ENCODE results near the gene MIPEP.

Gene MIPEP

DNA sequence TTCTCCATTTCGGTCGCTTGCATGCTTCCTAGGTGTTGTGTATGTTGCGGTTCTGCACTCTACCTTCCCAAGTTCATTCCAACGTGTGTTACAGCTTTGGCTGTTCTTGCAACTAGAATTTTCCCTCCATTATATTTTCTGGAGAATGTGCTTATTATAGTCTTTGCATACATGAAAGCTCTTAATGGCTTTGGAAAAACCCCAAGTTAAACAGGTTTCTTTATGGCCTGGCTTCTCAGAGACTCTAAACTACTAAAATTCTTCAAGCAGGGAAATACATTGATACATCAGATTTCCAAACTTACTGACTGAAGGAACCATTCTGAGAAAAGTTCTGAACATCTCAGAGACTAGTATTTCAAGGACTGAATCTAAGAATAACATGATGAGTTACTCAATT is 11.9 kb downstream of the MIPEP start:
- H3K79me2 ChIP-seq (ENCODE audit: control insufficient read depth, insufficient read depth, low read length, poor library complexity), result no peaks in the 10 kb centered on the region
- no peak overlapping the region for H3K27ac ChIP-seq (ENCODE audit: low read depth, low read length)
- no peak overlapping the region for H3K23ac ChIP-seq (ENCODE audit: low read length)
- no peaks in the 10 kb centered on the region for H3K4me1 ChIP-seq (ENCODE audit: control insufficient read depth in 1 of 2, insufficient read depth in 2 of 2, low read length in 2 of 2)
- no peak overlapping the region for H4K91ac ChIP-seq (ENCODE audit: low read depth, low read length)
- no peak overlapping the region for H3K4me2 ChIP-seq (ENCODE audit: low read length)
- no peaks in the 10 kb centered on the region for H3K9me3 ChIP-seq (ENCODE audit: insufficient read depth, low read depth, low read length)
- no peak overlapping the region for H2AK5ac ChIP-seq (ENCODE audit: low read length)
- no peak overlapping the region for H4K8ac ChIP-seq (ENCODE audit: low read depth, low read length)
- H2BK12ac ChIP-seq (ENCODE audit: low read length), result no peak overlapping the region
- H2AFZ ChIP-seq (ENCODE audit: insufficient read depth, low read length, poor library complexity), result no peak overlapping the region
- no peak overlapping the region for H3K9ac ChIP-seq (ENCODE audit: low read length)
- peaks cover 0 to 4% of the 10 kb centered on the region in 2 experiments for H3K36me3 ChIP-seq (ENCODE audit: control insufficient read depth in 1 of 2, insufficient read depth in 2 of 2, low read length in 2 of 2)
- H2BK120ac ChIP-seq (ENCODE audit: insufficient read depth, low read length, poor library complexity), result no peak overlapping the region
- H4K12ac ChIP-seq (ENCODE audit: low read depth, low read length), result no peak overlapping the region
- no peak overlapping the region for H2BK5ac ChIP-seq (ENCODE audit: low read depth, low read length, poor library complexity)
- no peak for DNase-seq
- no peaks in the 10 kb centered on the region for H3K79me1 ChIP-seq (ENCODE audit: low read length)
- no CpG with 5 or more reads among the region's 4 CpGs for WGBS (ENCODE audit: extremely low coverage, insufficient coverage, insufficient read length)
- no peaks in the 10 kb centered on the region for H3K27me3 ChIP-seq (ENCODE audit: insufficient read depth, low read length)
- no peak overlapping the region for H3K4ac ChIP-seq (ENCODE audit: low read depth, low read length)
- no peak overlapping the region for H3K14ac ChIP-seq (ENCODE audit: low read length)
- H3K4me3 ChIP-seq (ENCODE audit: low read depth, low read length), result no peak overlapping the region
- no peak overlapping the region for H3K18ac ChIP-seq (ENCODE audit: low read length)

- H3K14ac ChIP-seq (ENCODE audit: low read length), result no peak overlapping the region
- no peak overlapping the region for H3K4me2 ChIP-seq (ENCODE audit: low read length)
- H3K9ac ChIP-seq (ENCODE audit: low read length), result no peak overlapping the region
- H2BK120ac ChIP-seq (ENCODE audit: insufficient read depth, low read length, poor library complexity), result no peak overlapping the region
- H3K79me2 ChIP-seq (ENCODE audit: control insufficient read depth, insufficient read depth, low read length, poor library complexity), result no peaks in the 10 kb centered on the region
- no peaks in the 10 kb centered on the region for H3K79me1 ChIP-seq (ENCODE audit: low read length)
- no peak overlapping the region for H4K91ac ChIP-seq (ENCODE audit: low read depth, low read length)
- H2BK5ac ChIP-seq (ENCODE audit: low read depth, low read length, poor library complexity), result no peak overlapping the region
- H3K4me3 ChIP-seq (ENCODE audit: low read depth, low read length), result no peak overlapping the region
- H3K4ac ChIP-seq (ENCODE audit: low read depth, low read length), result no peak overlapping the region
- peak in 1 of 2 donors; percentile 10 for DNase-seq
- H3K27me3 ChIP-seq (ENCODE audit: insufficient read depth, low read length), result no peaks in the 10 kb centered on the region
- H3K4me1 ChIP-seq (ENCODE audit: control insufficient read depth in 1 of 2, insufficient read depth in 2 of 2, low read length in 2 of 2), result no peaks in the 10 kb centered on the region
- H3K9me3 ChIP-seq (ENCODE audit: insufficient read depth, low read depth, low read length), result no peaks in the 10 kb centered on the region
- no peak overlapping the region for H4K8ac ChIP-seq (ENCODE audit: low read depth, low read length)
- no peak overlapping the region for H2AK5ac ChIP-seq (ENCODE audit: low read length)
- WGBS (ENCODE audit: extremely low coverage, insufficient coverage, insufficient read length), result no CpG with 5 or more reads among the region's 2 CpGs
- H4K12ac ChIP-seq (ENCODE audit: low read depth, low read length), result no peak overlapping the region
- no peak overlapping the region for H3K23ac ChIP-seq (ENCODE audit: low read length)
- no peak overlapping the region for H2AFZ ChIP-seq (ENCODE audit: insufficient read depth, low read length, poor library complexity)
- peaks cover 0 to 2% of the 10 kb centered on the region in 2 experiments for H3K36me3 ChIP-seq (ENCODE audit: control insufficient read depth in 1 of 2, insufficient read depth in 2 of 2, low read length in 2 of 2)
- no peak overlapping the region for H2BK12ac ChIP-seq (ENCODE audit: low read length)
- H3K27ac ChIP-seq (ENCODE audit: low read depth, low read length), result no peak overlapping the region
- H3K18ac ChIP-seq (ENCODE audit: low read length), result no peak overlapping the region
These were observed 12.9 kb downstream of the MIPEP start for GRCh38 chr13:23876265-23876664.

GRCh38 chr13:23871616-23872220 is 17.5 kb downstream of the MIPEP start:
- no peak overlapping the region for H3K9ac ChIP-seq (ENCODE audit: low read length)
- no peaks in the 10 kb centered on the region for H3K27me3 ChIP-seq (ENCODE audit: insufficient read depth, low read length)
- H3K14ac ChIP-seq (ENCODE audit: low read length), result no peak overlapping the region
- H3K4me1 ChIP-seq (ENCODE audit: control insufficient read depth in 1 of 2, insufficient read depth in 2 of 2, low read length in 2 of 2), result peaks cover 0 to 4% of the 10 kb centered on the region in 2 experiments
- no CpG with 5 or more reads among the region's 2 CpGs for WGBS (ENCODE audit: extremely low coverage, insufficient coverage, insufficient read length)
- H3K79me2 ChIP-seq (ENCODE audit: control insufficient read depth, insufficient read depth, low read length, poor library complexity), result no peaks in the 10 kb centered on the region
- no peak overlapping the region for H3K4ac ChIP-seq (ENCODE audit: low read depth, low read length)
- H3K4me2 ChIP-seq (ENCODE audit: low read length), result no peak overlapping the region
- no peak overlapping the region for H2AFZ ChIP-seq (ENCODE audit: insufficient read depth, low read length, poor library complexity)
- no peak overlapping the region for H2AK5ac ChIP-seq (ENCODE audit: low read length)
- H2BK120ac ChIP-seq (ENCODE audit: insufficient read depth, low read length, poor library complexity), result no peak overlapping the region
- H2BK12ac ChIP-seq (ENCODE audit: low read length), result no peak overlapping the region
- no peak overlapping the region for H3K18ac ChIP-seq (ENCODE audit: low read length)
- no peaks in the 10 kb centered on the region for H3K9me3 ChIP-seq (ENCODE audit: insufficient read depth, low read depth, low read length)
- H2BK5ac ChIP-seq (ENCODE audit: low read depth, low read length, poor library complexity), result no peak overlapping the region
- H4K12ac ChIP-seq (ENCODE audit: low read depth, low read length), result no peak overlapping the region
- H3K23ac ChIP-seq (ENCODE audit: low read length), result no peak overlapping the region
- H4K91ac ChIP-seq (ENCODE audit: low read depth, low read length), result no peak overlapping the region
- H3K79me1 ChIP-seq (ENCODE audit: low read length), result no peaks in the 10 kb centered on the region
- H3K4me3 ChIP-seq (ENCODE audit: low read depth, low read length), result no peak overlapping the region
- H4K8ac ChIP-seq (ENCODE audit: low read depth, low read length), result no peak overlapping the region
- DNase-seq, result peak in 1 of 2 donors; percentile 62
- peaks cover 0 to 1% of the 10 kb centered on the region in 2 experiments for H3K36me3 ChIP-seq (ENCODE audit: control insufficient read depth in 1 of 2, insufficient read depth in 2 of 2, low read length in 2 of 2)
- no peak overlapping the region for H3K27ac ChIP-seq (ENCODE audit: low read depth, low read length)

DNA sequence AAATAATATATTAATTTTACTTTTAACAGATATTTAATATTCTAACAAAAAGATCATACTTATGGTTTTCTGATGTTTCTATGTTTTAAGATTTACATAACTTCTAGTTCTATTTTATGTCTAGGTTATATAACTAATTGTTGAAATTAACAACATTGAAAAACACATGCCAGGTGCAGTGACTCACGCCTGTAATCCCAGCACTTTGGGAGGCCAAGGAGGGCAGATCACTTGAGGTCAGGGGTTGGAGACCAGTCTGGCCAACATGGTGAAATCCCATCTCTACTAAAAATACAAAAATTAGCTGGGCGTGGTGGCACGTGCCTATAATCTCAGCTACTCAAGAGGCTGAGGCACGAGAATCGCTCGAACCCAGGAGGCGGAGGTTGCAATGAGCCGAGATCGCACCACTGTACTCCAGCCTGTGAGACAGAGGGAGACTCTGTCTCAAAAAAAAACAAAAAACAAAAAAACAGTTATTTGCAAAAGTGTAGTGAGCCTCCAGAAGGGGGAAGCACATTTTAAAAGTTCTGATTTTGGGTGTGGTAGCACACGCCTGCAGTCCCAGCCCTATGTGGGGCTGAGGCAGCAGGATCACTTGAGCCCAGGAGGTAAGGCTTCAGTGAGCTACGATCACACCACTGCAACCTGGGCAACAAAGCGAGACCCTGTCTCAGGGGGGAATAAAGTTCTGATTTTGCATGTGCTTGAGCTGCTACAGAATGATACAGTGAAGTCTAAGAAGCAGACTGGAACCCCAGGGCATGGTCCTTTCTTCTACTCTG is 18.7 kb downstream of the MIPEP start:
- no peak overlapping the region for H3K9ac ChIP-seq (ENCODE audit: low read length)
- no peak for DNase-seq
- H2BK120ac ChIP-seq (ENCODE audit: insufficient read depth, low read length, poor library complexity), result no peak overlapping the region
- H3K4me2 ChIP-seq (ENCODE audit: low read length), result no peak overlapping the region
- no peak overlapping the region for H3K4ac ChIP-seq (ENCODE audit: low read depth, low read length)
- H3K79me2 ChIP-seq (ENCODE audit: control insufficient read depth, insufficient read depth, low read length, poor library complexity), result no peaks in the 10 kb centered on the region
- no peak overlapping the region for H3K27ac ChIP-seq (ENCODE audit: low read depth, low read length)
- H2BK5ac ChIP-seq (ENCODE audit: low read depth, low read length, poor library complexity), result no peak overlapping the region
- H4K12ac ChIP-seq (ENCODE audit: low read depth, low read length), result no peak overlapping the region
- no peak overlapping the region for H3K4me3 ChIP-seq (ENCODE audit: low read depth, low read length)
- no peak overlapping the region for H2BK12ac ChIP-seq (ENCODE audit: low read length)
- peaks cover 0 to 1% of the 10 kb centered on the region in 2 experiments for H3K36me3 ChIP-seq (ENCODE audit: control insufficient read depth in 1 of 2, insufficient read depth in 2 of 2, low read length in 2 of 2)
- peaks cover 3 to 7% of the 10 kb centered on the region in 2 experiments for H3K4me1 ChIP-seq (ENCODE audit: control insufficient read depth in 1 of 2, insufficient read depth in 2 of 2, low read length in 2 of 2)
- no peaks in the 10 kb centered on the region for H3K9me3 ChIP-seq (ENCODE audit: insufficient read depth, low read depth, low read length)
- no peak overlapping the region for H3K23ac ChIP-seq (ENCODE audit: low read length)
- no peaks in the 10 kb centered on the region for H3K27me3 ChIP-seq (ENCODE audit: insufficient read depth, low read length)
- no peaks in the 10 kb centered on the region for H3K79me1 ChIP-seq (ENCODE audit: low read length)
- no peak overlapping the region for H3K18ac ChIP-seq (ENCODE audit: low read length)
- H3K14ac ChIP-seq (ENCODE audit: low read length), result no peak overlapping the region
- H2AK5ac ChIP-seq (ENCODE audit: low read length), result no peak overlapping the region
- H4K8ac ChIP-seq (ENCODE audit: low read depth, low read length), result no peak overlapping the region
- no peak overlapping the region for H2AFZ ChIP-seq (ENCODE audit: insufficient read depth, low read length, poor library complexity)
- WGBS (ENCODE audit: extremely low coverage, insufficient coverage, insufficient read length), result no CpG with 5 or more reads among the region's 12 CpGs
- H4K91ac ChIP-seq (ENCODE audit: low read depth, low read length), result no peak overlapping the region

All from trophoblast cell (in vitro differentiated cells and primary cell).